ENCODE data around the gene MRPL43. TPM values are rescaled to one million over a fixed set of nuclear protein-coding genes. Genes with fewer than 3 reads are reported as not detected.

The MRPL43 gene
- total and polyA plus RNA-seq, 4 donors: 30.5 to 76.0 (median 57.8) TPM

GRCh38 chr10:101005361-101005760, 18.1 kb upstream of the MRPL43 start:
- Histone ChIP-seq H3K27me3 (ENCODE audit: control insufficient read depth in 4 of 4, insufficient read depth in 4 of 4, low read length in 3 of 4) (no peaks in the 10 kb centered on the region), H3K36me3 (ENCODE audit: control insufficient read depth in 4 of 4, insufficient read depth in 3 of 4, low read depth in 1 of 4, low read length in 3 of 4) (peaks cover 0 to 14% (median under 1%) of the 10 kb centered on the region in 4 donors), H3K4me1 (ENCODE audit: control insufficient read depth in 4 of 4, insufficient read depth in 4 of 4, low read length in 3 of 4) (peaks cover 0 to 3% (median 0%) of the 10 kb centered on the region in 4 donors), H3K27ac (ENCODE audit: low read depth in 1 of 2, low read length in 2 of 2) (no peak overlapping the region), H3K4me3 (ENCODE audit: low read depth in 1 of 3, low read length in 3 of 3) (no peak overlapping the region), H3K9ac (ENCODE audit: low read depth in 1 of 2, low read length in 2 of 2) (no peak overlapping the region), H3K9me3 (ENCODE audit: control insufficient read depth in 4 of 4, low read length in 3 of 4) (no peaks in the 10 kb centered on the region)
- TF ChIP-seq RXRA (IDR thresholded peaks at IDR 0.05) (no peak), FOXA1 (IDR thresholded peaks at IDR 0.05) (no peak), NR2F2 (IDR thresholded peaks at IDR 0.05) (no peak), GABPA (IDR thresholded peaks at IDR 0.05 in 1 of 2, conservative IDR thresholded peaks at IDR 0.05 in 1 of 2) (no peak), FOXA2 (IDR thresholded peaks at IDR 0.05) (no peak), HNF4A (conservative IDR thresholded peaks at IDR 0.05) (no peak), YY1 (IDR thresholded peaks at IDR 0.05) (no peak), JUND (IDR thresholded peaks at IDR 0.05) (no peak), ZBTB33 (IDR thresholded peaks at IDR 0.05) (no peak), SP1 (IDR thresholded peaks at IDR 0.05) (no peak), CTCF (IDR thresholded peaks at IDR 0.05; ENCODE audit: low read depth, low read length, missing input control) (no peak), HNF4G (IDR thresholded peaks at IDR 0.05) (no peak)
- TF ChIP-seq, protein P1, sequence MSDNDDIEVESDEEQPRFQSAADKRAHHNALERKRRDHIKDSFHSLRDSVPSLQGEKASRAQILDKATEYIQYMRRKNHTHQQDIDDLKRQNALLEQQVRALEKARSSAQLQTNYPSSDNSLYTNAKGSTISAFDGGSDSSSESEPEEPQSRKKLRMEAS (IDR thresholded peaks at IDR 0.05): no peak
- TF ChIP-seq, protein P2, sequence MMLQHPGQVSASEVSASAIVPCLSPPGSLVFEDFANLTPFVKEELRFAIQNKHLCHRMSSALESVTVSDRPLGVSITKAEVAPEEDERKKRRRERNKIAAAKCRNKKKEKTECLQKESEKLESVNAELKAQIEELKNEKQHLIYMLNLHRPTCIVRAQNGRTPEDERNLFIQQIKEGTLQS (IDR thresholded peaks at IDR 0.05): no peak
- TF ChIP-seq, protein P3, sequence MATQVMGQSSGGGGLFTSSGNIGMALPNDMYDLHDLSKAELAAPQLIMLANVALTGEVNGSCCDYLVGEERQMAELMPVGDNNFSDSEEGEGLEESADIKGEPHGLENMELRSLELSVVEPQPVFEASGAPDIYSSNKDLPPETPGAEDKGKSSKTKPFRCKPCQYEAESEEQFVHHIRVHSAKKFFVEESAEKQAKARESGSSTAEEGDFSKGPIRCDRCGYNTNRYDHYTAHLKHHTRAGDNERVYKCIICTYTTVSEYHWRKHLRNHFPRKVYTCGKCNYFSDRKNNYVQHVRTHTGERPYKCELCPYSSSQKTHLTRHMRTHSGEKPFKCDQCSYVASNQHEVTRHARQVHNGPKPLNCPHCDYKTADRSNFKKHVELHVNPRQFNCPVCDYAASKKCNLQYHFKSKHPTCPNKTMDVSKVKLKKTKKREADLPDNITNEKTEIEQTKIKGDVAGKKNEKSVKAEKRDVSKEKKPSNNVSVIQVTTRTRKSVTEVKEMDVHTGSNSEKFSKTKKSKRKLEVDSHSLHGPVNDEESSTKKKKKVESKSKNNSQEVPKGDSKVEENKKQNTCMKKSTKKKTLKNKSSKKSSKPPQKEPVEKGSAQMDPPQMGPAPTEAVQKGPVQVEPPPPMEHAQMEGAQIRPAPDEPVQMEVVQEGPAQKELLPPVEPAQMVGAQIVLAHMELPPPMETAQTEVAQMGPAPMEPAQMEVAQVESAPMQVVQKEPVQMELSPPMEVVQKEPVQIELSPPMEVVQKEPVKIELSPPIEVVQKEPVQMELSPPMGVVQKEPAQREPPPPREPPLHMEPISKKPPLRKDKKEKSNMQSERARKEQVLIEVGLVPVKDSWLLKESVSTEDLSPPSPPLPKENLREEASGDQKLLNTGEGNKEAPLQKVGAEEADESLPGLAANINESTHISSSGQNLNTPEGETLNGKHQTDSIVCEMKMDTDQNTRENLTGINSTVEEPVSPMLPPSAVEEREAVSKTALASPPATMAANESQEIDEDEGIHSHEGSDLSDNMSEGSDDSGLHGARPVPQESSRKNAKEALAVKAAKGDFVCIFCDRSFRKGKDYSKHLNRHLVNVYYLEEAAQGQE (IDR thresholded peaks at IDR 0.05): no peak
- no peak for DNase-seq (ENCODE audit: low spot score)
- 97% methylated on average over 23 of the region's 23 CpGs for WGBS

DNA sequence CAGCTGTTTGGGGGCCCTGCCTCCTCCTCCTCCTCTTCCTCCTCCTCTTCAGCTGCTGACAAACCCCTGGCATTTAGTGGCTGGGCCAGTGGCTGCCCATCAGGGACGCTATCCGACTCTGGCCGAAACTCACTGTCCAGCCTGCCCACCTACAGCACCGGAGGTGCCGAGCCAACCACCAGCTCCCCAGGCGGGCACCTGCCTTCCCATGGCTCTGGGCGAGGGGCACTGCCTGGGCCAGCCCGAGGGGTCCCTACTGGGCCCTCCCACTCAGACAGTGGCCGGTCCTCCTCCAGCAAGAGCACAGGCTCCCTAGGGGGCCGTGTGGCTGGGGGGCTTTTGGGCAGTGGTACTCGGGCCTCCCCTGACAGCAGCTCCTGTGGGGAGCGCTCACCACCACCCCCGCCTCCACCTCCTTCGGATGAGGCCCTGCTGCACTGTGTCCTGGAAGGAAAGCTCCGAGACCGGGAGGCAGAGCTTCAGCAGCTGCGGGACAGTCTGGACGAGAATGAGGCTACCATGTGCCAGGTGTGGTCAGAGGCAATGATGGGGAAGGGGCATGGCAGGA, 16.4 kb upstream of the MRPL43 start:
- H3K4me1 ChIP-seq (ENCODE audit: control insufficient read depth in 4 of 4, insufficient read depth in 4 of 4, low read length in 3 of 4): peaks cover 0 to 8% (median 5%) of the 10 kb centered on the region in 4 donors
- no peak for DNase-seq (ENCODE audit: low spot score)
- H3K36me3 ChIP-seq (ENCODE audit: control insufficient read depth in 4 of 4, insufficient read depth in 3 of 4, low read depth in 1 of 4, low read length in 3 of 4): peaks cover 0 to 14% (median under 1%) of the 10 kb centered on the region in 4 donors

More for the DNA sequence above, 16.4 kb upstream of the MRPL43 start:
- Histone ChIP-seq H3K27ac (ENCODE audit: low read depth in 1 of 2, low read length in 2 of 2) (no peak overlapping the region), H3K9ac (ENCODE audit: low read depth in 1 of 2, low read length in 2 of 2) (no peak overlapping the region), H3K9me3 (ENCODE audit: control insufficient read depth in 4 of 4, low read length in 3 of 4) (no peaks in the 10 kb centered on the region), H3K4me3 (ENCODE audit: low read depth in 1 of 3, low read length in 3 of 3) (no peak overlapping the region), H3K27me3 (ENCODE audit: control insufficient read depth in 4 of 4, insufficient read depth in 4 of 4, low read length in 3 of 4) (no peaks in the 10 kb centered on the region)
- no peak for TF ChIP-seq HNF4G (IDR thresholded peaks at IDR 0.05)
- no peak for TF ChIP-seq TAF1 (conservative IDR thresholded peaks at IDR 0.05)
- TF ChIP-seq, protein P1 (IDR thresholded peaks at IDR 0.05): no peak
- no peak for TF ChIP-seq EGR1 (IDR thresholded peaks at IDR 0.05; ENCODE audit: low read depth in 2 of 2)
- no peak for TF ChIP-seq GABPA (IDR thresholded peaks at IDR 0.05 in 1 of 2, conservative IDR thresholded peaks at IDR 0.05 in 1 of 2)
- TF ChIP-seq FOXA1 (IDR thresholded peaks at IDR 0.05): no peak
- TF ChIP-seq SP1 (IDR thresholded peaks at IDR 0.05): no peak
- TF ChIP-seq, protein P3 (IDR thresholded peaks at IDR 0.05): no peak
- TF ChIP-seq NR2F2 (IDR thresholded peaks at IDR 0.05): no peak
- TF ChIP-seq JUND (IDR thresholded peaks at IDR 0.05): no peak
- TF ChIP-seq RAD21 (IDR thresholded peaks at IDR 0.05): no peak
- TF ChIP-seq FOXA2 (IDR thresholded peaks at IDR 0.05): no peak
- TF ChIP-seq HNF4A (conservative IDR thresholded peaks at IDR 0.05): no peak
- 95% methylated on average over 18 of the region's 18 CpGs for WGBS
